Smooth muscle cell (in vitro differentiated cells): ENCODE measurements around the gene KCNQ1. TPM values are rescaled to one million over a fixed set of nuclear protein-coding genes. Genes with fewer than 3 reads are reported as not detected.

Experiments
- DNase-seq: peaks from one replicate; lab custom pipeline; 2025; ENCODE audit not compliant: unreplicated experiment; lab: John Stamatoyannopoulos, UW
- H2AFZ ChIP-seq: fragments of 200-600 bp; sonication (generic); 2 replicates; pipeline ENCODE4 v1.6.0; 2016; ENCODE audit warnings: antibody characterized with exemption, low read depth, mild to moderate bottlenecking
- H3F3A ChIP-seq: fragments of 200-600 bp; sonication (generic); 2 replicates; pipeline ENCODE4 v1.6.0; 2017; ENCODE audit warnings: antibody characterized with exemption, low read depth
- H3K27ac ChIP-seq: fragments of 200-600 bp; sonication (generic); 2 replicates; pipeline ENCODE4 v1.5.1; 2016; ENCODE audit warnings: low read depth, mild to moderate bottlenecking
- H3K27me3 ChIP-seq: fragments of 200-600 bp; sonication (generic); 2 replicates; pipeline ENCODE4 v1.6.1; 2016; ENCODE audit warnings: low read depth, mild to moderate bottlenecking
- H3K36me3 ChIP-seq: fragments of 200-600 bp; sonication (generic); 2 replicates; pipeline ENCODE4 v1.5.1; 2016; ENCODE audit warnings: low read depth
- H3K4me1 ChIP-seq: fragments of 200-600 bp; sonication (generic); 2 replicates; pipeline ENCODE4 v1.5.1; 2016; ENCODE audit warnings: low read depth
- H3K4me2 ChIP-seq: fragments of 200-600 bp; sonication (generic); 2 replicates; pipeline ENCODE4 v1.6.0; 2016; ENCODE audit warnings: mild to moderate bottlenecking
- H3K4me3 ChIP-seq: fragments of 200-600 bp; sonication (generic); 2 replicates; pipeline ENCODE4 v1.5.1; 2016; ENCODE audit warnings: mild to moderate bottlenecking
- H3K79me2 ChIP-seq: fragments of 200-600 bp; sonication (generic); 2 replicates; pipeline ENCODE4 v1.6.0; 2016; ENCODE audit warnings: low read depth, mild to moderate bottlenecking
- H3K9ac ChIP-seq: fragments of 200-600 bp; sonication (generic); 2 replicates; pipeline ENCODE4 v1.6.0; 2016; ENCODE audit warnings: low read depth
- H3K9me3 ChIP-seq: fragments of 200-600 bp; sonication (generic); replicated peaks from 2 replicates; pipeline ENCODE4 v1.5.1; 2016; ENCODE audit warnings: low read depth
- H4K20me1 ChIP-seq: fragments of 200-600 bp; sonication (generic); 2 replicates; pipeline ENCODE4 v1.6.0; 2016; ENCODE audit warnings: low read depth
- CTCF ChIP-seq: fragments of 200-600 bp; sonication (generic); IDR thresholded peaks from 2 replicates; pipeline ENCODE4 v1.5.1; 2017; ENCODE audit warnings: borderline replicate concordance, mild to moderate bottlenecking, antibody characterized with exemption; ENCODE audit not compliant: insufficient read depth, poor library complexity, severe bottlenecking
- WGBS: methylation state at CpG from one replicate; pipeline ENCODE4 v1.1.7; 2016; ENCODE audit warnings: low lambda C conversion rate; 5-methylcytosine and 5-hydroxymethylcytosine counted together
- polyA plus RNA-seq: library from polyadenylated mRNA; unstranded; fragments of >200 nt; fragmentation: Nextera tagmentation; extraction: Ambion mirVana; gene quantifications from 2 replicates; pipeline ENCODE4 v1.2.1, GENCODE V29; 2016
- total RNA-seq: library from RNA; depleted of rRNA; stranded (reverse); fragments of >200 nt; gene quantifications from 2 replicates; pipeline ENCODE4 v1.2.3, GENCODE V29; 2014

The KCNQ1 gene
- total and polyA plus RNA-seq, 2 experiments from 2014 or later: 1.3 to 2.3 TPM

DNA sequence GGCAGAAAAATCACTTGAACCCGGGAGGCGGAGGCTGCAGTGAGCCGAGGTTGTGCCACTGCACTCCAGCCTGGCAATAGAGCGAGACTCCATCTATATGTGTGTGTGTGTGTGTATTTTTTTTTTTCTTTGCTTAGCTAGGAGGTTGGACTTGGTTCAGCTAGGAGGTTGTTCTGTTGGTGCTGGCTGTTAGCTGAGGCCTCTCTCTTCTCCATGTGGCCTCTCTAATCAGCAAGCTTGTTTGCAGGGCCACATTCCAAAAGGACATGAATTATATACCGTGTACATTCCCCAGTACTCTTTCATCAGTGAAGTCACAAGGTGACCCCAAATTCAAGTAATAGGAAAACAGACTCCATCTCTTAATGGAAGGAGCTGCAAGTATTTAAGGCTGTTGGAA lies 322.3 kb downstream of the KCNQ1 start:
- H3K27ac ChIP-seq: no peak overlapping the region
- 95% methylated on average over 5 of the region's 5 CpGs for WGBS

DNA sequence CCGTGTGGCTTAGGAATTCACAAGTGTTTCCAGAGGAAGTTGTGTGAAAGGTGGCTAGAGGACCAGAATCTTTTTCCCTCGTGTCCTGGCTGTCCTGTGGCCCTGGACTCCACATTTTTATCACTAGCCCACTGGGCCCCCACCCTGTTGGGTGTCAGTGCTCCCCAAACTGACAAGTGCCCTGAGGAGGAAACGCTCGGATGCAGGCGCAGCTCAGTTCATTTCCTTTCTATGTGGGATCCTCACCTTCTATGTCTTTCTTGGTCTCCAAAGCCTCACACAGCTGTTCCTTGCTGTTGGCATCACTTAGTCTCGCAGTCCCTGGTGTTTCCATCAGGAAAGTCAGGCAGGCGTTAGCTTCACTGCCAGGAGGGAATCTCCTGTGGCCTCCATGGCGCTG lies 323.0 kb downstream of the KCNQ1 start:
- Histone ChIP-seq H3K4me2 (no peak overlapping the region), H3K4me1 (no peaks in the 10 kb centered on the region), H3K79me2 (no peaks in the 10 kb centered on the region), H3K27ac (no peak overlapping the region), H2AFZ (no peak overlapping the region), H3K9me3 (no peaks in the 10 kb centered on the region), H3F3A (no peaks in the 10 kb centered on the region), H3K4me3 (no peak overlapping the region), H3K9ac (no peak overlapping the region), H4K20me1 (no peaks in the 10 kb centered on the region), H3K36me3 (no peaks in the 10 kb centered on the region), H3K27me3 (no peaks in the 10 kb centered on the region)
- no peak for TF ChIP-seq CTCF
- no peak for DNase-seq
- whole genome bisulfite sequencing: 95% methylated on average over 8 of the region's 8 CpGs

More for the DNA sequence above, 322.3 kb downstream of the KCNQ1 start:
- H3K27me3 ChIP-seq: no peaks in the 10 kb centered on the region
- H2AFZ ChIP-seq: no peak overlapping the region
- no peaks in the 10 kb centered on the region for H3K4me1 ChIP-seq
- H4K20me1 ChIP-seq: no peaks in the 10 kb centered on the region
- no peak for TF ChIP-seq CTCF
- no peaks in the 10 kb centered on the region for H3K79me2 ChIP-seq
- no peaks in the 10 kb centered on the region for H3F3A ChIP-seq
- no peak overlapping the region for H3K4me2 ChIP-seq
- H3K9me3 ChIP-seq: no peaks in the 10 kb centered on the region
- DNase-seq: no peak
- no peak overlapping the region for H3K9ac ChIP-seq
- H3K36me3 ChIP-seq: no peaks in the 10 kb centered on the region
- H3K4me3 ChIP-seq: no peak overlapping the region

DNA sequence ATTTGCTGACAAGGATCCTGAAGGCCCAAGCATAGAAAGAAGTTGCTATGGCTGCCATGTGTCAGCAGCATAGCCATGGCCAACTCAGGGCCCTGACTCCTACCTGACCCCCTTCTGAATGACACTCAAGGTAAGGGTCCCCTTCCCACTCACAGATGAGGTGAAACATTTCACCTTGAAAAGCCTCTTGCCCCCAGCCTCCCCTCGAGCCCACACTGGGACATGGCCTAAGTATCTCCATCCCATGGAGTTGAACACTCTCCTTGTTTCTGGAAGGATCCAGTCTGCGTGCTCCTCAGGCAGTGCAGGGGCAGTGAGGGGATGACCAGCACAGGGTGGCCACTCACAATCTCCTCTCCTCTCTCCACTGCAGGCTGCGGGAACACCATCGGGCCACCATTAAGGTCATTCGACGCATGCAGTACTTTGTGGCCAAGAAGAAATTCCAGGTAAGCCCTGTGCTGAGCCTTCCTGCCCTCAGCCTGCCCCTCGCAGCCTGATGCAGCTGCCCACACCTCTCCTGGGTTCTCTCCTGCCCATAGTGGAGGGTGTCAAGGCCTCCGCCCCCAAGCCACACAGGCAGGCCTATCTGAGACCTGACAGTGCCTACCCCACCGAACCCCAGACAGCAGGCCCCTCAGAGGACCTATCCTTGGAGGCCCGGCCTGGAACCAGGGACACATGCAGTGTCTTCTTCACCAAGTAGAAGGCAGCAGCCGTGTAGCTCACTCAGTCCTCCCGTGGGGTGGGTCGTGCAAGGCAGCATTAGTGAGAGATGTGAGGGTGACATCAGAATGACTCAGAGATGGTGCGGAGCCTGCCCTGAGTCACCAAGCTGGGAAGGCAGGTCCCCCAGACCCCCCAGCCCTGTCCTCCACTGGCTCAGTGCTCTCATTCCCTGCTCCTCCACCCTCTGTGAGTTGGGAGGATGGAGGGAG lies 323.9 kb downstream of the KCNQ1 start:
- H3K9ac ChIP-seq: peak overlapping the region; percentile 78
- 63% methylated on average over 14 of the region's 14 CpGs for WGBS
- H3K36me3 ChIP-seq: no peaks in the 10 kb centered on the region
- H3K27ac ChIP-seq: peak overlapping the region; percentile 77
- TF ChIP-seq CTCF: no peak
- H2AFZ ChIP-seq: no peak overlapping the region
- H3K27me3 ChIP-seq: no peaks in the 10 kb centered on the region
- H3K79me2 ChIP-seq: no peaks in the 10 kb centered on the region
- no peaks in the 10 kb centered on the region for H4K20me1 ChIP-seq
- H3K4me1 ChIP-seq: no peaks in the 10 kb centered on the region
- H3F3A ChIP-seq: no peaks in the 10 kb centered on the region
- H3K9me3 ChIP-seq: no peaks in the 10 kb centered on the region
- peak overlapping the region; percentile 66 for H3K4me2 ChIP-seq
- no peak overlapping the region for H3K4me3 ChIP-seq
- DNase-seq: no peak
